SU-DHL-6 (cell line): Measurements from ENCODE around the gene GRSF1.

Source experiments
- EZH2phosphoT487 ChIP-seq: fragments of 200-600 bp; sonication (generic), shearing (Covaris generic); conservative IDR thresholded peaks from 2 replicates; pipeline ENCODE4 v1.6.1; 2018; ENCODE audit warnings: mild to moderate bottlenecking, antibody characterized with exemption, low read length, moderate library complexity, mixed read lengths
- TF ChIP-seq, protein P1 (sequence below): fragments of 200-600 bp; sonication (generic); IDR thresholded peaks from one replicate; pipeline ENCODE4 v1.5.1; 2017; ENCODE audit warnings: antibody characterized with exemption, mild to moderate bottlenecking, low read length, moderate library complexity; ENCODE audit not compliant: insufficient read depth, poor library complexity, severe bottlenecking

- TF ChIP-seq, protein P1, sequence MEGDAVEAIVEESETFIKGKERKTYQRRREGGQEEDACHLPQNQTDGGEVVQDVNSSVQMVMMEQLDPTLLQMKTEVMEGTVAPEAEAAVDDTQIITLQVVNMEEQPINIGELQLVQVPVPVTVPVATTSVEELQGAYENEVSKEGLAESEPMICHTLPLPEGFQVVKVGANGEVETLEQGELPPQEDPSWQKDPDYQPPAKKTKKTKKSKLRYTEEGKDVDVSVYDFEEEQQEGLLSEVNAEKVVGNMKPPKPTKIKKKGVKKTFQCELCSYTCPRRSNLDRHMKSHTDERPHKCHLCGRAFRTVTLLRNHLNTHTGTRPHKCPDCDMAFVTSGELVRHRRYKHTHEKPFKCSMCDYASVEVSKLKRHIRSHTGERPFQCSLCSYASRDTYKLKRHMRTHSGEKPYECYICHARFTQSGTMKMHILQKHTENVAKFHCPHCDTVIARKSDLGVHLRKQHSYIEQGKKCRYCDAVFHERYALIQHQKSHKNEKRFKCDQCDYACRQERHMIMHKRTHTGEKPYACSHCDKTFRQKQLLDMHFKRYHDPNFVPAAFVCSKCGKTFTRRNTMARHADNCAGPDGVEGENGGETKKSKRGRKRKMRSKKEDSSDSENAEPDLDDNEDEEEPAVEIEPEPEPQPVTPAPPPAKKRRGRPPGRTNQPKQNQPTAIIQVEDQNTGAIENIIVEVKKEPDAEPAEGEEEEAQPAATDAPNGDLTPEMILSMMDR: no peak
- no peak for TF ChIP-seq EZH2phosphoT487
Measured at GRCh38 chr4:70815370-70815769, 24.3 kb downstream of the GRSF1 start.
